WI38 (cell line): ENCODE results near the gene DOCK1.

Experiments
- H3K4me3 ChIP-seq: 2 replicates; pipeline ENCODE4 v1.5.1; 2011; ENCODE audit warnings: low read depth, mild to moderate bottlenecking, control low read depth, low read length
- CTCF ChIP-seq: IDR thresholded peaks from 2 replicates; pipeline ENCODE4 v1.5.1; 2012; ENCODE audit warnings: low read depth, mild to moderate bottlenecking, control low read depth, low read length

DOCK1 gene

DNA sequence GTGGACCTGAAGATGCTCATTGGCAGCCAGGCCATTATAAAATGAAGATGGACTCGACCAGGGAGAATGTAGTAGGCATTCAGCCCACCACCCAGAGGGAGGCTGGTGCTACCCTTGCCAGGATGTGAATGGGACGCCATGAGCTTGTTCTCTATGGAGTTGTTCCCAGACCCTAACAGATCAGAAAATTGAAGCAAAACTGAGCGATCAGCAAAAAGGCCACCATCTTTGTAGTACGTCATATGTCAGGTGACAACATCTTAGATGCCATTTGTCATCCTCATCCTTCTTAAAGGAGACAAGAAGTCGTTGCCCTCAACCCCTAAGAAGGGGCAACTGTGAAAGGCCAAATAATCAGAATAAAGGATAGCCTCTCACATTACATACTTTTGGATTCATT lies 61.7 kb downstream of the DOCK1 start:
- TF ChIP-seq CTCF = no peak
- no peak overlapping the region for H3K4me3 ChIP-seq

DNA sequence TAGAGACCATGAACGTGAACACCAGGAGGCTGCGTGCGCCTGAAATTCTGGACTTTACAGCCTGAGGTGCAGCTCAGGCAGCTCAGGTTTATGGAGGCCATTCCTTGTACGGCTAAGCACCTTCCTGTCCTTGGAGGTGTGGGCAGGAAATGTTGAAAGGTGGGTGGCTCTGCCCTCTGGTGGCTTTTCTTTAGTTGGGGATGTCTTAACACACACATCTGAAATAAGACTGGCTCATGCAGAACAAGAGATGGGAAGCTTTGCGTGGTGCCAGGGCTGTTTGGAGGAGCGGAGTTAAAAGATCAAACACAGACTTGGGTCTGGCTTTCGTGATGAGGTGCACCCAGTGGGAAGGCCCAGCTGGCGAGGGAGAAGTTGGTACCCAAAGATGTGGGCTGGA lies 64.1 kb downstream of the DOCK1 start:
- no peak for TF ChIP-seq CTCF
- no peak overlapping the region for H3K4me3 ChIP-seq

GRCh38 chr10:126972635-126973414 lies 67.6 kb downstream of the DOCK1 start:
- no peak for TF ChIP-seq CTCF
- peak overlapping the region; percentile 24; the same call in 1 of the 2 replicates for H3K4me3 ChIP-seq

DNA sequence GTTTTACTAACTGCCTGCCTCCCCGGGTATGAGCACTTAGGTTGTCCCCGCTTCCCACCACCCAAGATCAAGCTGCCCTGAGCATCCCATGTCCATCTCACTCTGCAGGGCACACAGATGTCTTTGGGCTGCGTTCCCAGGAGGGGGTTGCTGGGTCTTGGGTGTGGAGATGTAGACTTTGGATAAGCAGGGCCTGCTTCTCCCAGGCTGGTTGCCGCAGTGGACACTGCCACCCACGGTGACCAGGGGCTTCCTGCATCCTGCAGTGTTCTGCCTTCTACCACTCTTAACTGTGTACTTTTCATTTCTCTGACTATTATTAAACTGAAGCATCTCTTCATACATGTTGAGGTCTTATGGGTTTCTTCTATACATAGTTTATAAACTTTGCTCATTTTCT lies 70.0 kb downstream of the DOCK1 start:
- no peak overlapping the region for H3K4me3 ChIP-seq

DNA sequence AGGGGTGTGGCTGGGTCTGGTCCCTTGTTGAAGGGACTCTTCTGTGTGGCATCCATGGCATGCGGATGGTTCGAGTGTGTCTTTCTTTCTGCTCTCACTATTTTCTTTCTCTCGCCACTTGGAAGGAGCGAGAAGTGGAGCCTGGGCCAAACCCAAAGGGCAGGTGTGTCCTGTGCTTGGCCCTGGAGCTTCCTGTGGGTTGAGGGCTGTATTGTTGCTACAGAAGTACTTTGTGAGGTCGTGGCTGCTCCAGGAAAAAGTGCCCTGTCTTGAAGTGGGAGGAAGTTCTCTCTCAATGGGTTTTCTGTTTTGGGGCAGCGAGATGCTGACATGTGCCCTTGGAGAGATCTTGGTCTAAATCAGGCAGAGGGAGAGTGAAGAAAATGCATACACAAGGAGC lies 72.0 kb downstream of the DOCK1 start:
- TF ChIP-seq CTCF = no peak
- H3K4me3 ChIP-seq = no peak overlapping the region

More for the DNA sequence above, 70.0 kb downstream of the DOCK1 start:
- TF ChIP-seq CTCF = no peak

DNA sequence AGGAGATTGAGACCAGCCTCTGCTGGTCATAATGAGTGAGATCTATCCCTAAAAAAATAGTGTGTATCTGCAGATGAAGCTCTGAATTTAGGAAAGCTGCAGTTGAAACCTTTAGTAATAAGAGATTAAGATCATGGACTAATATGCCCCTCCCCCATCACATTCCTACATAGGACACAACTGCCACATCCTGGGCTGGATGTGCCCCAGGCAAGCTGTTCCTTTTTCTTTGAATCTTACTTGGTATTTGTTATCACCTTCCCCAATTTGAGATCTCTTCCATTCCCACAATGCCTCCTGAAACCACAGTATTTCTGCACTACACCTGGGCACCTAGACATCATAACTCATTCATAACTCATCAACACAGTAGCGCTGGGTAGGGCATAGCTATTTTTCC lies 74.1 kb downstream of the DOCK1 start:
- H3K4me3 ChIP-seq = no peak overlapping the region
- no peak for TF ChIP-seq CTCF

- no peak overlapping the region for H3K4me3 ChIP-seq
- TF ChIP-seq CTCF = no peak
These were observed 88.0 kb downstream of the DOCK1 start for GRCh38 chr10:126993208-126993607.
